OCI-LY1 (cell line): ENCODE data around the gene WSCD2.

Experiments
- H2AFZ ChIP-seq: fragments of 200-600 bp; sonication (generic), shearing (Covaris generic); 2 replicates; pipeline ENCODE4 v1.6.0; 2014; ENCODE audit warnings: antibody characterized with exemption, mild to moderate bottlenecking, low read length
- H3F3A ChIP-seq: fragments of 200-600 bp; sonication (generic), shearing (Covaris generic); 2 replicates; pipeline ENCODE4 v1.6.0; 2014; ENCODE audit warnings: mild to moderate bottlenecking, antibody characterized with exemption, low read length, moderate library complexity; ENCODE audit not compliant: insufficient read depth
- H3K27ac ChIP-seq: fragments of 200-600 bp; sonication (generic); 2 replicates; pipeline ENCODE4 v1.5.1; 2014; ENCODE audit warnings: low read length, mixed run types, mild to moderate bottlenecking, low read depth; ENCODE audit not compliant: poor library complexity, severe bottlenecking
- H3K27me3 ChIP-seq: fragments of 200-600 bp; sonication (generic); 2 replicates; pipeline ENCODE4 v1.6.0; 2014; ENCODE audit warnings: antibody characterized with exemption, mild to moderate bottlenecking, low read length, moderate library complexity; ENCODE audit not compliant: insufficient read depth
- H3K36me3 ChIP-seq: fragments of 200-600 bp; sonication (generic); 2 replicates; pipeline ENCODE4 v1.6.1; 2014; ENCODE audit warnings: mild to moderate bottlenecking, antibody characterized with exemption, low read length, moderate library complexity, mixed read lengths; ENCODE audit not compliant: insufficient read depth
- H3K4me1 ChIP-seq: fragments of 200-600 bp; sonication (generic); 2 replicates; pipeline ENCODE4 v1.5.1; 2014; ENCODE audit warnings: mild to moderate bottlenecking, low read length, moderate library complexity; ENCODE audit not compliant: insufficient read depth, severe bottlenecking
- H3K4me2 ChIP-seq: fragments of 200-600 bp; sonication (generic), shearing (Covaris generic); 2 replicates; pipeline ENCODE4 v1.6.1; 2014; ENCODE audit warnings: low read length
- H3K4me3 ChIP-seq: fragments of 200-600 bp; sonication (generic); 2 replicates; pipeline ENCODE4 v1.5.1; 2014; ENCODE audit warnings: low read length, low read depth, mild to moderate bottlenecking, mixed read lengths; ENCODE audit not compliant: poor library complexity, severe bottlenecking
- H3K79me2 ChIP-seq: fragments of 200-600 bp; shearing (Covaris generic); 2 replicates; pipeline ENCODE4 v1.6.1; 2016; ENCODE audit warnings: mixed run types, low read length, mixed read lengths; ENCODE audit not compliant: insufficient read depth
- H3K9ac ChIP-seq: fragments of 200-600 bp; sonication (generic), shearing (Covaris generic); 2 replicates; pipeline ENCODE4 v1.6.1; 2014; ENCODE audit warnings: mild to moderate bottlenecking, low read length, mixed read lengths
- H3K9me2 ChIP-seq: fragments of 200-600 bp; sonication (generic), shearing (Covaris generic); 2 replicates; pipeline ENCODE4 v1.6.1; 2014; ENCODE audit warnings: low read depth, mild to moderate bottlenecking, low read length, mixed read lengths
- H3K9me3 ChIP-seq: fragments of 200-600 bp; shearing (Covaris generic); 2 replicates; pipeline ENCODE4 v1.6.1; 2014; ENCODE audit warnings: low read length, mixed read lengths
- H4K20me1 ChIP-seq: fragments of 200-600 bp; sonication (generic), shearing (Covaris generic); 2 replicates; pipeline ENCODE4 v1.6.0; 2016; ENCODE audit warnings: mild to moderate bottlenecking, low read length; ENCODE audit not compliant: insufficient read depth
- EZH2 ChIP-seq: fragments of 200-600 bp; sonication (generic), shearing (Covaris generic); IDR thresholded peaks from 2 replicates; pipeline ENCODE4 v1.8.0; 2017; ENCODE audit warnings: borderline replicate concordance, mixed run types, mild to moderate bottlenecking, antibody characterized with exemption, low read length, moderate library complexity, mixed read lengths
- TF ChIP-seq, protein P1 (sequence below): fragments of 200-600 bp; sonication (generic), shearing (Covaris generic); IDR thresholded peaks from 2 replicates; pipeline ENCODE4 v1.5.1; 2017; ENCODE audit warnings: mild to moderate bottlenecking, antibody characterized with exemption, low read length, moderate library complexity, mixed read lengths

The WSCD2 gene

DNA sequence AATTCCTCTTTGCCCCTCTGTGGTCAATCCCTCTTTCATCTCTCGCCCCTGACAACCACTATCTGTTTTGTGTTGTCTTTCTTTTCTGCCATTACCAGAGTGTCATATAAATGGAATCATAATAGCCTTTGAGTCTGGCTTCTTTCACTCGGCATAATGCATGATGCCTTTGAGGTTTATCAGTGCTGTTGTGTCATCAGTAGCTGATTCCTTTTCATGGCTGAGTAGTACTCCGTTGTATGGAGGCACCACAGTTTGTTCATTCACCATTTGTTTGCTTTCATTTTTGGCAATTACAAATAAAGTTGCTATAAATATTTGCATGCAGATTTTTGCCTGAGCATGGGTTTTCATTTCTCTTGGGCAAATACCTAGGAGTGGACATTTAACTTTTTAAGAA, 47.2 kb downstream of the WSCD2 start:
- Histone ChIP-seq H2AFZ (no peak overlapping the region), H3K9ac (no peak overlapping the region), H3K4me2 (no peak overlapping the region), H3K36me3 (no peaks in the 10 kb centered on the region), H4K20me1 (no peaks in the 10 kb centered on the region), H3K9me2 (no peaks in the 10 kb centered on the region), H3K9me3 (no peaks in the 10 kb centered on the region), H3K27ac (no peak overlapping the region), H3K79me2 (no peaks in the 10 kb centered on the region), H3K4me1 (no peaks in the 10 kb centered on the region), H3K27me3 (no peaks in the 10 kb centered on the region), H3K4me3 (no peak overlapping the region), H3F3A (no peaks in the 10 kb centered on the region)
- no peak for TF ChIP-seq EZH2
- TF ChIP-seq, protein P1, sequence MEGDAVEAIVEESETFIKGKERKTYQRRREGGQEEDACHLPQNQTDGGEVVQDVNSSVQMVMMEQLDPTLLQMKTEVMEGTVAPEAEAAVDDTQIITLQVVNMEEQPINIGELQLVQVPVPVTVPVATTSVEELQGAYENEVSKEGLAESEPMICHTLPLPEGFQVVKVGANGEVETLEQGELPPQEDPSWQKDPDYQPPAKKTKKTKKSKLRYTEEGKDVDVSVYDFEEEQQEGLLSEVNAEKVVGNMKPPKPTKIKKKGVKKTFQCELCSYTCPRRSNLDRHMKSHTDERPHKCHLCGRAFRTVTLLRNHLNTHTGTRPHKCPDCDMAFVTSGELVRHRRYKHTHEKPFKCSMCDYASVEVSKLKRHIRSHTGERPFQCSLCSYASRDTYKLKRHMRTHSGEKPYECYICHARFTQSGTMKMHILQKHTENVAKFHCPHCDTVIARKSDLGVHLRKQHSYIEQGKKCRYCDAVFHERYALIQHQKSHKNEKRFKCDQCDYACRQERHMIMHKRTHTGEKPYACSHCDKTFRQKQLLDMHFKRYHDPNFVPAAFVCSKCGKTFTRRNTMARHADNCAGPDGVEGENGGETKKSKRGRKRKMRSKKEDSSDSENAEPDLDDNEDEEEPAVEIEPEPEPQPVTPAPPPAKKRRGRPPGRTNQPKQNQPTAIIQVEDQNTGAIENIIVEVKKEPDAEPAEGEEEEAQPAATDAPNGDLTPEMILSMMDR: no peak

DNA sequence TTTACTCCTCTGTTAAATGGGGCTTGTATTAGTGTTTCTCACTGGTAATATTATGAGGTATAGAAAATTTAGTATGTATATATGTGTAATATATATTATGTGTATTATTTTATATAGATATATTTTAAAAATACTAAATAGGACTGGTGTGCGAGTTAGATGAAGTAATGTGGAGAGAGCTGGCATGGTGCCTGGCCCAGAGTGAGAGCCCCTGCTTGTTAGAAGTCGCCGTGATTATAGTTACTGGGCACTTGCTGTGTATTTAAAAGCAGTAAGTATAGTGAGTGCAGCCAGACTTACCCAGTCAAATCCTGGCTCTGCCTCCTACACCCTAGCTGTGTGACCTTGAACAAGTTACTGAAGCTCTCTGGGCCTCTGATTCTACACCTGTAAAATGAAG, 48.0 kb downstream of the WSCD2 start:
- H3K27ac ChIP-seq: no peak overlapping the region
- no peaks in the 10 kb centered on the region for H3K36me3 ChIP-seq
- no peaks in the 10 kb centered on the region for H3F3A ChIP-seq
- H3K4me1 ChIP-seq: no peaks in the 10 kb centered on the region
- H3K27me3 ChIP-seq: no peaks in the 10 kb centered on the region
- H3K9me2 ChIP-seq: no peaks in the 10 kb centered on the region
- H3K4me3 ChIP-seq: no peak overlapping the region
- H3K79me2 ChIP-seq: no peaks in the 10 kb centered on the region
- H2AFZ ChIP-seq: no peak overlapping the region
- H4K20me1 ChIP-seq: no peaks in the 10 kb centered on the region
- H3K9me3 ChIP-seq: no peaks in the 10 kb centered on the region
- TF ChIP-seq EZH2: no peak
- TF ChIP-seq, protein P1: no peak
- no peak overlapping the region for H3K9ac ChIP-seq
- H3K4me2 ChIP-seq: no peak overlapping the region

GRCh38 chr12:108179305-108179704, 50.2 kb downstream of the WSCD2 start:
- H3K79me2 ChIP-seq: no peaks in the 10 kb centered on the region
- H3K9me3 ChIP-seq: no peaks in the 10 kb centered on the region
- H3K4me2 ChIP-seq: no peak overlapping the region
- no peak overlapping the region for H3K27ac ChIP-seq
- H3F3A ChIP-seq: no peaks in the 10 kb centered on the region
- no peak overlapping the region for H2AFZ ChIP-seq
- no peak overlapping the region for H3K9ac ChIP-seq
- no peaks in the 10 kb centered on the region for H3K27me3 ChIP-seq
- TF ChIP-seq EZH2: no peak
- TF ChIP-seq, protein P1: no peak
- H3K36me3 ChIP-seq: no peaks in the 10 kb centered on the region
- H3K4me1 ChIP-seq: no peaks in the 10 kb centered on the region
- no peaks in the 10 kb centered on the region for H3K9me2 ChIP-seq
- H4K20me1 ChIP-seq: no peaks in the 10 kb centered on the region
- no peak overlapping the region for H3K4me3 ChIP-seq
